ENCODE results near the gene DLGAP1. TPM values are rescaled to one million over a fixed set of nuclear protein-coding genes. Genes with fewer than 3 reads are reported as not detected.

DLGAP1 gene
- total and polyA plus RNA-seq, 4 donors: 0.54 to 11.8 (median 3.1) TPM

- Histone ChIP-seq H3K27ac (ENCODE audit: low read depth in 1 of 2, low read length in 1 of 2) (no peak overlapping the region), H3K27me3 (ENCODE audit: control insufficient read depth in 3 of 3, insufficient read depth in 3 of 3, low read length in 2 of 3) (no peaks in the 10 kb centered on the region), H3K36me3 (ENCODE audit: control insufficient read depth in 4 of 4, insufficient read depth in 4 of 4, low read length in 4 of 4) (no peaks in the 10 kb centered on the region), H3K9ac (ENCODE audit: insufficient read depth in 1 of 2, low read length in 2 of 2) (no peak overlapping the region), H3K4me1 (ENCODE audit: control insufficient read depth in 5 of 5, insufficient read depth in 5 of 5, low read length in 5 of 5) (no peaks in the 10 kb centered on the region), H3K4me3 (no peak overlapping the region), H3K9me3 (ENCODE audit: control insufficient read depth in 4 of 4, insufficient read depth in 3 of 4, low read length in 3 of 4) (no peaks in the 10 kb centered on the region)
- DNase-seq: no peak
- WGBS, 2 donors: 71 to 74% methylated on average over 1 of the region's 1 CpG
- TF ChIP-seq, protein P1, sequence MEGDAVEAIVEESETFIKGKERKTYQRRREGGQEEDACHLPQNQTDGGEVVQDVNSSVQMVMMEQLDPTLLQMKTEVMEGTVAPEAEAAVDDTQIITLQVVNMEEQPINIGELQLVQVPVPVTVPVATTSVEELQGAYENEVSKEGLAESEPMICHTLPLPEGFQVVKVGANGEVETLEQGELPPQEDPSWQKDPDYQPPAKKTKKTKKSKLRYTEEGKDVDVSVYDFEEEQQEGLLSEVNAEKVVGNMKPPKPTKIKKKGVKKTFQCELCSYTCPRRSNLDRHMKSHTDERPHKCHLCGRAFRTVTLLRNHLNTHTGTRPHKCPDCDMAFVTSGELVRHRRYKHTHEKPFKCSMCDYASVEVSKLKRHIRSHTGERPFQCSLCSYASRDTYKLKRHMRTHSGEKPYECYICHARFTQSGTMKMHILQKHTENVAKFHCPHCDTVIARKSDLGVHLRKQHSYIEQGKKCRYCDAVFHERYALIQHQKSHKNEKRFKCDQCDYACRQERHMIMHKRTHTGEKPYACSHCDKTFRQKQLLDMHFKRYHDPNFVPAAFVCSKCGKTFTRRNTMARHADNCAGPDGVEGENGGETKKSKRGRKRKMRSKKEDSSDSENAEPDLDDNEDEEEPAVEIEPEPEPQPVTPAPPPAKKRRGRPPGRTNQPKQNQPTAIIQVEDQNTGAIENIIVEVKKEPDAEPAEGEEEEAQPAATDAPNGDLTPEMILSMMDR (IDR thresholded peaks at IDR 0.05; ENCODE audit: control extremely low read depth, extremely low read depth): no peak
- ATAC-seq (ENCODE audit: insufficient read depth, low FRiP score): no peak
Observed at GRCh38 chr18:4335386-4335785, 119.7 kb downstream of the DLGAP1 start.

GRCh38 chr18:4333043-4333442, 122.1 kb downstream of the DLGAP1 start:
- Histone ChIP-seq H3K27me3 (ENCODE audit: control insufficient read depth in 3 of 3, insufficient read depth in 3 of 3, low read length in 2 of 3) (no peaks in the 10 kb centered on the region), H3K4me1 (ENCODE audit: control insufficient read depth in 5 of 5, insufficient read depth in 5 of 5, low read length in 5 of 5) (no peaks in the 10 kb centered on the region), H3K9me3 (ENCODE audit: control insufficient read depth in 4 of 4, insufficient read depth in 3 of 4, low read length in 3 of 4) (no peaks in the 10 kb centered on the region), H3K4me3 (no peak overlapping the region), H3K9ac (ENCODE audit: insufficient read depth in 1 of 2, low read length in 2 of 2) (no peak overlapping the region), H3K27ac (ENCODE audit: low read depth in 1 of 2, low read length in 1 of 2) (no peak overlapping the region), H3K36me3 (ENCODE audit: control insufficient read depth in 4 of 4, insufficient read depth in 4 of 4, low read length in 4 of 4) (no peaks in the 10 kb centered on the region)
- WGBS, 2 donors: 88 to 90% methylated on average over 5 of the region's 5 CpGs
- ATAC-seq (ENCODE audit: insufficient read depth, low FRiP score): no peak
- no peak for DNase-seq
- TF ChIP-seq, protein P1 (IDR thresholded peaks at IDR 0.05; ENCODE audit: control extremely low read depth, extremely low read depth): no peak

DNA sequence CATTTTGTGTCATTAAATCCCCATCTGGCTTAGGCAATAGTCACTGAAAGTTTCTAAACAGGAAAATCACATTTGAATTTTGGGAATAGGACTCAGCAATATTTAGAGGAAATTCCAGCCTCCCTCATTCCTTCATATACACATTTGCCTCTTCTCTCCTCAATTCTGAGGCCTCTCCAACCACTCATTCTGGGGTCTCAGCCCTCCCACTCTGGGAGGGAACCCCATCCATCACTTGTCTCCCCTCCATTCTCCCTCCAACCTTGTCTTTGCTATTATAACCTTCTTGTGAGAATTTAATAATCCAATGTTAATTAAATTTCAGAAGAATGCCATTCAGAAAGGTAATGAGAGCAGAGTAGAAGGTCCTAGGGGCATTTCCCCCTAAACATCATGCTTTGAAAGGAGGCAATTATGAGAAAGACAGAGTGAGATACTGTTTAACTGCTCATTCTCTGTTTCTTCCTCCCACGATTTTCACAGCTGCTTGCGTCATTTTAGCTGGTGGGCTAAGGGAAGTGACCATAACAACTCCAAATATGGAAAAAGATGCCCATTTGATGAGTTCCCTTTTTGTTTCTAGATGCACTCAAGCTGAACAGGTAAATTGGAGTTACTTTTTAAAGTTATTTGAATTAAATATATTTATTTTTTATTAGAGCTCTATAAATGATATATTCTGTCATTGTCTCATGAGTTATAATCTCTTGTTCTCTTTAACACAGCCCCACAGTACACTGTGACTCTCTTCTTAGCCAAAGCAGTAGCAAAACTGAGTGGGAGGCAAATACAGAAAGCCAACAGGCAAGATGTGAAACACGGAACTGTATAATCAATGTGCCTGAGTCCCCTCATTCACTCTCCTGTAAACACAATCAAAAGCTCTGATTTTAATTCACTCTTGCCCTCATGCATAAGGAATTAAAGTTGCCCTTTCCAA, 135.1 kb downstream of the DLGAP1 start:
- 61 to 70% methylated on average over 3 of the region's 3 CpGs for whole genome bisulfite sequencing, 2 donors
- Histone ChIP-seq H3K9ac (ENCODE audit: insufficient read depth in 1 of 2, low read length in 2 of 2) (no peak overlapping the region), H3K9me3 (ENCODE audit: control insufficient read depth in 4 of 4, insufficient read depth in 3 of 4, low read length in 3 of 4) (no peaks in the 10 kb centered on the region), H3K27me3 (ENCODE audit: control insufficient read depth in 3 of 3, insufficient read depth in 3 of 3, low read length in 2 of 3) (no peaks in the 10 kb centered on the region), H3K27ac (ENCODE audit: low read depth in 1 of 2, low read length in 1 of 2) (no peak overlapping the region), H3K36me3 (ENCODE audit: control insufficient read depth in 4 of 4, insufficient read depth in 4 of 4, low read length in 4 of 4) (no peaks in the 10 kb centered on the region), H3K4me1 (ENCODE audit: control insufficient read depth in 5 of 5, insufficient read depth in 5 of 5, low read length in 5 of 5) (no peaks in the 10 kb centered on the region), H3K4me3 (no peak overlapping the region)
- TF ChIP-seq, protein P1 (IDR thresholded peaks at IDR 0.05; ENCODE audit: control extremely low read depth, extremely low read depth): no peak
- DNase-seq: no peak
- no peak for ATAC-seq (ENCODE audit: insufficient read depth, low FRiP score)

Data from lung (tissue), 12 donors.